ENCODE data around the gene CDK11B.
"Not testable (repeated sequence)": the region's sequence is repeated elsewhere in the genome, so short reads cannot be mapped to it uniquely, and the experiment has no call there.

CDK11B gene

GRCh38 chr1:1636621-1637478 lies 22.0 kb downstream of the CDK11B start:
- H4K91ac ChIP-seq (ENCODE audit: low read depth, low read length); H2AK5ac ChIP-seq (ENCODE audit: low read length); H3K18ac ChIP-seq (ENCODE audit: low read length); H3K4me2 ChIP-seq (ENCODE audit: low read length); H2AFZ ChIP-seq (ENCODE audit: insufficient read depth, low read length, poor library complexity); H2BK120ac ChIP-seq (ENCODE audit: insufficient read depth, low read length, poor library complexity); H4K12ac ChIP-seq (ENCODE audit: low read depth, low read length); H3K4me1 ChIP-seq (ENCODE audit: control insufficient read depth in 1 of 2, insufficient read depth in 2 of 2, low read length in 2 of 2); DNase-seq; H3K9ac ChIP-seq (ENCODE audit: low read length); H3K14ac ChIP-seq (ENCODE audit: low read length); H3K79me2 ChIP-seq (ENCODE audit: control insufficient read depth, insufficient read depth, low read length, poor library complexity); H3K23ac ChIP-seq (ENCODE audit: low read length); H3K4me3 ChIP-seq (ENCODE audit: low read depth, low read length); H4K8ac ChIP-seq (ENCODE audit: low read depth, low read length); H2BK12ac ChIP-seq (ENCODE audit: low read length); H3K9me3 ChIP-seq (ENCODE audit: insufficient read depth, low read depth, low read length); H3K27me3 ChIP-seq (ENCODE audit: insufficient read depth, low read length); H3K79me1 ChIP-seq (ENCODE audit: low read length); H3K4ac ChIP-seq (ENCODE audit: low read depth, low read length); H3K27ac ChIP-seq (ENCODE audit: low read depth, low read length); H2BK5ac ChIP-seq (ENCODE audit: low read depth, low read length, poor library complexity): not testable (repeated sequence)
- no CpG with 5 or more reads among the region's 37 CpGs for WGBS (ENCODE audit: extremely low coverage, insufficient coverage, insufficient read length)
- peaks cover 28 to 38% of the 10 kb centered on the region in 2 experiments for H3K36me3 ChIP-seq (ENCODE audit: control insufficient read depth in 1 of 2, insufficient read depth in 2 of 2, low read length in 2 of 2)

GRCh38 chr1:1634613-1635012 lies 24.2 kb downstream of the CDK11B start:
- H4K8ac ChIP-seq (ENCODE audit: low read depth, low read length); H3K4ac ChIP-seq (ENCODE audit: low read depth, low read length); H3K4me1 ChIP-seq (ENCODE audit: control insufficient read depth in 1 of 2, insufficient read depth in 2 of 2, low read length in 2 of 2); H3K79me2 ChIP-seq (ENCODE audit: control insufficient read depth, insufficient read depth, low read length, poor library complexity); H3K4me2 ChIP-seq (ENCODE audit: low read length); H2AFZ ChIP-seq (ENCODE audit: insufficient read depth, low read length, poor library complexity); H2BK5ac ChIP-seq (ENCODE audit: low read depth, low read length, poor library complexity); H3K79me1 ChIP-seq (ENCODE audit: low read length); H3K9me3 ChIP-seq (ENCODE audit: insufficient read depth, low read depth, low read length); H4K91ac ChIP-seq (ENCODE audit: low read depth, low read length); H3K9ac ChIP-seq (ENCODE audit: low read length); H2BK12ac ChIP-seq (ENCODE audit: low read length); DNase-seq; H3K14ac ChIP-seq (ENCODE audit: low read length); H2AK5ac ChIP-seq (ENCODE audit: low read length); H3K4me3 ChIP-seq (ENCODE audit: low read depth, low read length); H3K27ac ChIP-seq (ENCODE audit: low read depth, low read length); H3K23ac ChIP-seq (ENCODE audit: low read length); H3K18ac ChIP-seq (ENCODE audit: low read length); H4K12ac ChIP-seq (ENCODE audit: low read depth, low read length); H2BK120ac ChIP-seq (ENCODE audit: insufficient read depth, low read length, poor library complexity): not testable (repeated sequence)
- Histone ChIP-seq H3K27me3 (ENCODE audit: insufficient read depth, low read length) (peaks cover 20% of the 10 kb centered on the region), H3K36me3 (ENCODE audit: control insufficient read depth in 1 of 2, insufficient read depth in 2 of 2, low read length in 2 of 2) (peaks cover 22 to 27% of the 10 kb centered on the region in 2 experiments)
- no CpG with 5 or more reads among the region's 13 CpGs for WGBS (ENCODE audit: extremely low coverage, insufficient coverage, insufficient read length)

- H3K4ac ChIP-seq (ENCODE audit: low read depth, low read length); H3K4me3 ChIP-seq (ENCODE audit: low read depth, low read length); DNase-seq; H2AFZ ChIP-seq (ENCODE audit: insufficient read depth, low read length, poor library complexity); H2BK12ac ChIP-seq (ENCODE audit: low read length); H3K27ac ChIP-seq (ENCODE audit: low read depth, low read length); H3K4me2 ChIP-seq (ENCODE audit: low read length); H3K14ac ChIP-seq (ENCODE audit: low read length); H3K18ac ChIP-seq (ENCODE audit: low read length); H2BK5ac ChIP-seq (ENCODE audit: low read depth, low read length, poor library complexity); H4K8ac ChIP-seq (ENCODE audit: low read depth, low read length); H3K79me1 ChIP-seq (ENCODE audit: low read length); H4K12ac ChIP-seq (ENCODE audit: low read depth, low read length); H3K9ac ChIP-seq (ENCODE audit: low read length); H2BK120ac ChIP-seq (ENCODE audit: insufficient read depth, low read length, poor library complexity); H3K79me2 ChIP-seq (ENCODE audit: control insufficient read depth, insufficient read depth, low read length, poor library complexity); H4K91ac ChIP-seq (ENCODE audit: low read depth, low read length); H2AK5ac ChIP-seq (ENCODE audit: low read length); H3K23ac ChIP-seq (ENCODE audit: low read length): not testable (repeated sequence)
- peaks cover 20 to 24% of the 10 kb centered on the region in 2 experiments for H3K36me3 ChIP-seq (ENCODE audit: control insufficient read depth in 1 of 2, insufficient read depth in 2 of 2, low read length in 2 of 2)
- no CpG with 5 or more reads among the region's 35 CpGs for WGBS (ENCODE audit: extremely low coverage, insufficient coverage, insufficient read length)
- peaks cover 4 to 14% of the 10 kb centered on the region in 2 experiments for H3K4me1 ChIP-seq (ENCODE audit: control insufficient read depth in 1 of 2, insufficient read depth in 2 of 2, low read length in 2 of 2)
- H3K27me3 ChIP-seq (ENCODE audit: insufficient read depth, low read length) = peaks cover 26% of the 10 kb centered on the region
- peaks cover 10% of the 10 kb centered on the region for H3K9me3 ChIP-seq (ENCODE audit: insufficient read depth, low read depth, low read length)
Observed at GRCh38 chr1:1633409-1633808, 25.4 kb downstream of the CDK11B start.

- Histone ChIP-seq H3K4me1 (ENCODE audit: control insufficient read depth in 1 of 2, insufficient read depth in 2 of 2, low read length in 2 of 2) (peaks cover 4 to 14% of the 10 kb centered on the region in 2 experiments), H3K27ac (ENCODE audit: low read depth, low read length) (no peak within 1 kb of the TSS), H4K8ac (ENCODE audit: low read depth, low read length) (peak within 1 kb of the TSS; percentile 62), H2BK12ac (ENCODE audit: low read length) (no peak within 1 kb of the TSS), H2BK5ac (ENCODE audit: low read depth, low read length, poor library complexity) (no peak within 1 kb of the TSS), H3K23ac (ENCODE audit: low read length) (no peak within 1 kb of the TSS), H4K12ac (ENCODE audit: low read depth, low read length) (no peak within 1 kb of the TSS), H3K4me2 (ENCODE audit: low read length) (peak within 1 kb of the TSS; percentile 56), H2BK120ac (ENCODE audit: insufficient read depth, low read length, poor library complexity) (no peak within 1 kb of the TSS), H3K9me3 (ENCODE audit: insufficient read depth, low read depth, low read length) (peaks cover 10% of the 10 kb centered on the region), H3K14ac (ENCODE audit: low read length) (peak within 1 kb of the TSS; percentile 44), H3K4me3 (ENCODE audit: low read depth, low read length) (peak within 1 kb of the TSS; percentile 59), H3K79me1 (ENCODE audit: low read length) (peaks cover 4% of the 10 kb centered on the region), H2AFZ (ENCODE audit: insufficient read depth, low read length, poor library complexity) (peak within 1 kb of the TSS; percentile 17), H3K79me2 (ENCODE audit: control insufficient read depth, insufficient read depth, low read length, poor library complexity) (no peaks in the 10 kb centered on the region), H3K36me3 (ENCODE audit: control insufficient read depth in 1 of 2, insufficient read depth in 2 of 2, low read length in 2 of 2) (peaks cover 20 to 27% of the 10 kb centered on the region in 2 experiments), H4K91ac (ENCODE audit: low read depth, low read length) (peak within 1 kb of the TSS; percentile 70), H3K9ac (ENCODE audit: low read length) (no peak within 1 kb of the TSS), H3K18ac (ENCODE audit: low read length) (no peak within 1 kb of the TSS), H3K4ac (ENCODE audit: low read depth, low read length) (peak within 1 kb of the TSS; percentile 65), H2AK5ac (ENCODE audit: low read length) (no peak within 1 kb of the TSS), H3K27me3 (ENCODE audit: insufficient read depth, low read length) (peaks cover 26% of the 10 kb centered on the region)
- no peak for DNase-seq
- no CpG with 5 or more reads among the region's 48 CpGs for WGBS (ENCODE audit: extremely low coverage, insufficient coverage, insufficient read length)
Observed at GRCh38 chr1:1631782-1632420, 26.9 kb downstream of the CDK11B start, which contains the start of gene MMP23B. Gene MMP23B, plus strand, starts transcription at chr1:1632173. Its CDS starts 46 bp downstream, at chr1:1632219.
